Tongue (tissue), 2 donors: ENCODE data around the gene JAKMIP1. TPM values are rescaled to one million over a fixed set of nuclear protein-coding genes. Genes with fewer than 3 reads are reported as not detected.

Source experiments
- DNase-seq: peaks from one replicate; pipeline ENCODE4 v3.0.0-alpha.2; 2015
- total RNA-seq: library from RNA; depleted of rRNA; stranded (reverse); fragments of >200 nt; gene quantifications from one replicate; pipeline ENCODE4 v1.2.3, GENCODE V29; 2014

Gene JAKMIP1
- total RNA-seq: not detected

DNA sequence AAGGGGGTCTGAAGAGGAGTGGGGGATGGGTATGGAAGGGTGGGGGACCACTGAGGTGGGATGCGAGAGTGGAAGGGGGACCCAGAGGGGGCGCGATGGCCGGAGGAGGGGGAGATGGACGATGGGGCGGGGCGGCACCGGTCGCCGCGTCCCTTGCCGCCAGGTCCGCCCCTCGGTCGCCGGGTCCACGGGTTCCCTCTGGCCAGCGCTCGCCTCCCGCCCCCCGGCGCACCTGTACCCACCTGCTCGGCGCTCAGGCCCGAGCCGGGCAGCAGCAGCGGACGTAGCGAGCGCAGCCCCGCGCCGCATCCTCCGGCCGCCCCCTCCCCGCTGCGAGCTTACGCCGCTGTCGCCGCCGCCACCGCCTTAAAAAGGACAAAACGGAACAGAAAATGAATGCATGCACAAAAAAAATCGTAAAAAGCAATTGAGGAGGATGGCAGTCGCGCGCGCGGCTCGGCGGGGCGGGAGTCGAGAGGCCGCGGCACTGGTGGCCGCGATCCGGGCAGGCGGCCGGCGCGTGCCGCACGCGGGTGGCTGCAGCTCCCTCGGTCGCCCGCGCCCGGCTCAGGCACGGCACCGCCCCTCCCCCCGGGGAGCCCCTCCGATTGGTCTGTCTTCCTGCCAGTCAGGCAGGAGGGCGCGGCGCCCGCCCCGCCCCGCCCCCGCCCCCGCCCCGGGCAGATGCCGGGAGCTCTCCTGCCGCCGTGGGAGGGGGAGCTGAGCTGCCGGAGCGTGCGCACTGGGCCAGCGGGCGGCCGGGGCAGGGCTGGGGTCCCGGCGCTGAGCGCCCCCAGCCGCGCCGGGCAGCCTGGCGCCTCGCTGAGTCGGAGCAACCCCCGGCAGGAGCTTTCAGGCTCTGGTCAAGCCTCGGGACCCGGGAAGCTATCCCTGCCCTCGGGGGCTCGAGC is at the start of gene JAKMIP1:
JAKMIP1 (minus strand) TSS at position 539 of the 911 bp plus-strand sequence. CDS start 87,699 bp downstream, outside the sequence.
- peak; percentile 84 for DNase-seq

- no peak for DNase-seq
Observed at GRCh38 chr4:6248394-6248793, 48.0 kb upstream of the JAKMIP1 start.

GRCh38 chr4:6246170-6246634 is 45.9 kb upstream of the JAKMIP1 start:
- no peak for DNase-seq

- peak; percentile 61 for DNase-seq
Observed at GRCh38 chr4:6245246-6246169, 45.2 kb upstream of the JAKMIP1 start.

DNA sequence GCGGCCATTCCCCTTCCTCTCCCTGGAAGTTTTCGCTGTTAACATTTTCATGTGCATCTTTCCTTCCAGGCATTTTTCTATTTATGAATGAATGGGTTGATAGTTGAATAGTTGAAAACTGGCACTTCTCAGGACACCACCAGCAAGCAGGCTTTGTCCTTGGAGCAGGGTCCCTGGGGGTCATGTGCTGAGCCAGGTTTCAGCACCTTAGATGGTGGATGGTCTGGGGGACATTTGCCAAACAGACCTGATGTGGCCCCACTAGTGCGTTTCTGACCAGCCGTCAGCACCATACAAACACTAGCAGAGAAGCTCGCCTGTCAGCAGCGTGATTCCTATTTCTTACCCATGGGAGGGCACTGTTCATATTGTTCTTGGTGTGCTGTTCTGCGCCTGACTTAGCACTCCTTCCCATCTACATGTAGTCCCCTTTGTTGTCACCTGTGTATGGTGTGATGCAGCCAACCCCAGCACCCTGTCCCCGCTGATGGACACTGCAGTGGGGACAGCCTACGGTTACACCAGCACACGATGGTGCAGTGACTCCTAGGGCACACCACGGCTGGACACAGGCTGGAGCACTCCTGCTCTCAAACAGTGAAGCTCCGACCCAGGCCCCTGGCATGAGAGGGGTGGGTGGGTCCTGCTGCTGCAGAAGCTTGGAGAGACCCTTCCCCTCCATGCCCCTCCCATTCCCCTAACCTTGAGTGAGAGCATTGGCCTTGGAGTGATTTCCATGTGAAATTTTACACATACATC is 42.1 kb upstream of the JAKMIP1 start:
- no peak for DNase-seq

GRCh38 chr4:6241062-6241845 is 40.9 kb upstream of the JAKMIP1 start:
- no peak for DNase-seq

GRCh38 chr4:6239968-6240367 is 39.6 kb upstream of the JAKMIP1 start:
- DNase-seq: no peak

DNA sequence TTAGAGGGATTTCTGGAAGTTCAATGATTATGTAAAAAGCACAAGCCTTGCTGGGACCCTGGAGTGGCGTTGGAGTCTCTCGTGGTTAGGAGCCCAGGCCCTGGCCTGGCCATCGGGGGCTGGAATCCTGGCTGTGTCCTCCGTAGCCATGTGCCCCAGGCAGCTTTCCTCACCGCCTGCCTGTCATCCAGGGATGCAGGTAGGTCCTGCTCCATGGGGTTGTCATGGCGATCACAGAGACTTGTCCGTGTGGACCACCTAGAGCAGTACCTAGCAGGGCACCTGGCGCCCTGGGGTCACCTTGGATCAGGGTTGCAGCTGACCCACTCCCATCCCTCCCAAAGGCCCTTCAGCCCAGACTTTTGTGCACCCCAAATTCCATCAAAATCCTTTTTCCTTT is 39.1 kb upstream of the JAKMIP1 start:
- no peak for DNase-seq

GRCh38 chr4:6236816-6237390 is 36.6 kb upstream of the JAKMIP1 start:
- no peak for DNase-seq

GRCh38 chr4:6235901-6236640 is 35.7 kb upstream of the JAKMIP1 start:
- peak; percentile 43 for DNase-seq

- no peak for DNase-seq
Observed at GRCh38 chr4:6235012-6235411, 34.7 kb upstream of the JAKMIP1 start.

- no peak for DNase-seq
Observed at GRCh38 chr4:6233929-6234328, 33.6 kb upstream of the JAKMIP1 start.

DNA sequence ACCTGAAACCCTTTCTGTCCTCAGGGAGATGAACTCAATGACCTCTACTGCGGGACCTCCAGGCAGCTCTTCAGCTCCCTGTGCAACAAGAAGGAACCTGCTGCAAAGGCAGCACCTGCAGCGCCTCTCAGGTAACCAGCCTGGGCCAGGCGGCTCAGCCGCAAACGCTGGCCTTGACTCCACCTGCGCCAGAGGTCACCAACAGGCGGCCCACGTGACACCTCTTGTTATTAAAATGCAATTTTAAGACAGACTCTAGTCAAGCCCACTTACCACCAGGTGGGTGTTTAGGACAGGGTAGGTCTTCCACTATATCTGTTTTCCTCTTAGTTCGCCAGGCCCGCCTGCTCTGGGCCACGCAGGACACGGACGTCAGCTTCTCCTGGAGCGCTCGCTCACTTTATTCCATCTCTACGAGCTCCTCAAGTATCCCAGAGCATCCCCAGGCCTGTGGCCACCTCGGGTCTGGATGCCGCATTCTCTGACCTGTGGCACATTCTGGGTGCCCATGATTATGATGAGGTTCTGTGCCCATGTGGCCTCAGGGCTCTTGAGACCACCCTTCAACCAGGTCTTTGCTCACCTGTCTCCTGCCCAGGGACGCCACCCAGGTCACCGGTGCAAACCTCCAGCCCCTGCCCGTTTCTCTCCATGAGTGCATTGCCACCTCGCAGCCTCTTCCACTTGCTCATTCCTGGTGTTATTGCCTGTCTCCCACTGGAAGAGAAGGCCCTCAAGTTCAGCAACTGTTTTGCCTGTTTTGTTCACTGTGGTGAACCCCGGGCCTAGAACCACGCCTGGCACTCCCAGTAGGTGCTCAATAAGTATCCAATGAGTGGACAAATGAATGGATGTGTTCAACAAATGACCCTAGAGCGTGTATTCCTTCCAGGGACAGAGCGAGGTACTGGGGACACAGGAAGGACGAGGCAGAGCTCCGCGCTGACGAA is 32.8 kb upstream of the JAKMIP1 start:
- no peak for DNase-seq

DNA sequence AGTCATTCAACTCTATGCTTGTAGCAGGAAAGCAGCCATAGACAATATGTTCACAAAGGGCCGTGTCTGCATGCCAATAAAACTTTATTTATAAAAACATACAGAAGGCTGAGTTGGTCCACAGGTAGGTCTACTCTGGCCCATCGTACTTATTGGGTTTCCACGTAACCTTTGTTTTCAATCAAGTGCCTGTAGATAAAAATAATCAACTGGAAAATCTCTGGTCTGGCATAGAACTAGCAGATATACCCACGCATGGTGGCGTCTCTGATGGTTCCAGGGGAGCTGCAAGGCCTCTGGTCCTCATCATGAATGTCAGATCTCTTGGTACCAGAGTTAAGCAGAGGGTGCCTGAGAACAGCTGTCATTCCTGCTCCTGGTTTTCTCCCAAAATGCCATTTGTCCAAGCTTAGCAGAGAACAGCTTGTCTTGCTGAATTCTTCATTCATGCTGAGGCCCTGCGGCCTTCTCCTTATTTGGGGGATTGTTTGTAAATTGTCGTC is 31.4 kb upstream of the JAKMIP1 start:
- no peak for DNase-seq

- no peak for DNase-seq
Observed at GRCh38 chr4:6230827-6231662, 30.7 kb upstream of the JAKMIP1 start.

GRCh38 chr4:6230502-6230785 is 30.1 kb upstream of the JAKMIP1 start:
- no peak for DNase-seq

GRCh38 chr4:6229671-6230501 is 29.5 kb upstream of the JAKMIP1 start:
- DNase-seq: no peak
